22Rv1 (cell line): ENCODE measurements around the gene LPIN1.

Experiments used
- ZFX ChIP-seq: fragments of 450-650 bp; IDR thresholded peaks from 2 replicates; pipeline ENCODE4 v1.6.1; 2017; ENCODE audit warnings: antibody characterized with exemption, borderline replicate concordance
- TF ChIP-seq, protein P1 (sequence below): fragments of 450-650 bp; IDR thresholded peaks from 2 replicates; pipeline ENCODE4 v1.5.1; 2017; ENCODE audit warnings: mild to moderate bottlenecking

DNA sequence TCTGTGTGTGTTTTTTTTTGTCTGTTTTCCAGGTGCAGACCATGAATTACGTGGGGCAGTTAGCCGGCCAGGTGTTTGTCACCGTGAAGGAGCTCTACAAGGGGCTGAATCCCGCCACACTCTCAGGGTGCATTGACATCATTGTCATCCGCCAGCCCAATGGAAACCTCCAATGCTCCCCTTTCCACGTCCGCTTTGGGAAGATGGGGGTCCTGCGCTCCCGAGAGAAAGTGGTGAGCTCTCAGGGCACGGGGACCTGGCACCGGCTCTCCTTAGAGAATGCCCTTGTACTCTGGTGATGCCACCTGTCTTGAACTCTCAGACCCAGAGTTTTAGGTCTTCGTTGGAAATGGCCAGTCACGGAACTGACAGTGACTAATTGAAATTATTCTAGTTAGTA is 19.1 kb downstream of the LPIN1 start:
- TF ChIP-seq, protein P1, sequence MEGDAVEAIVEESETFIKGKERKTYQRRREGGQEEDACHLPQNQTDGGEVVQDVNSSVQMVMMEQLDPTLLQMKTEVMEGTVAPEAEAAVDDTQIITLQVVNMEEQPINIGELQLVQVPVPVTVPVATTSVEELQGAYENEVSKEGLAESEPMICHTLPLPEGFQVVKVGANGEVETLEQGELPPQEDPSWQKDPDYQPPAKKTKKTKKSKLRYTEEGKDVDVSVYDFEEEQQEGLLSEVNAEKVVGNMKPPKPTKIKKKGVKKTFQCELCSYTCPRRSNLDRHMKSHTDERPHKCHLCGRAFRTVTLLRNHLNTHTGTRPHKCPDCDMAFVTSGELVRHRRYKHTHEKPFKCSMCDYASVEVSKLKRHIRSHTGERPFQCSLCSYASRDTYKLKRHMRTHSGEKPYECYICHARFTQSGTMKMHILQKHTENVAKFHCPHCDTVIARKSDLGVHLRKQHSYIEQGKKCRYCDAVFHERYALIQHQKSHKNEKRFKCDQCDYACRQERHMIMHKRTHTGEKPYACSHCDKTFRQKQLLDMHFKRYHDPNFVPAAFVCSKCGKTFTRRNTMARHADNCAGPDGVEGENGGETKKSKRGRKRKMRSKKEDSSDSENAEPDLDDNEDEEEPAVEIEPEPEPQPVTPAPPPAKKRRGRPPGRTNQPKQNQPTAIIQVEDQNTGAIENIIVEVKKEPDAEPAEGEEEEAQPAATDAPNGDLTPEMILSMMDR = no peak
- TF ChIP-seq ZFX = no peak
